Measurements from ENCODE around the gene CCDC91. TPM values are rescaled to one million over a fixed set of nuclear protein-coding genes. Genes with fewer than 3 reads are reported as not detected.
"Not testable (repeated sequence)": the region's sequence is repeated elsewhere in the genome, so short reads cannot be mapped to it uniquely, and the experiment has no call there.

CCDC91 gene
- total RNA-seq, 2 donors from 2014 or later, result 17.6 to 20.2 TPM

DNA sequence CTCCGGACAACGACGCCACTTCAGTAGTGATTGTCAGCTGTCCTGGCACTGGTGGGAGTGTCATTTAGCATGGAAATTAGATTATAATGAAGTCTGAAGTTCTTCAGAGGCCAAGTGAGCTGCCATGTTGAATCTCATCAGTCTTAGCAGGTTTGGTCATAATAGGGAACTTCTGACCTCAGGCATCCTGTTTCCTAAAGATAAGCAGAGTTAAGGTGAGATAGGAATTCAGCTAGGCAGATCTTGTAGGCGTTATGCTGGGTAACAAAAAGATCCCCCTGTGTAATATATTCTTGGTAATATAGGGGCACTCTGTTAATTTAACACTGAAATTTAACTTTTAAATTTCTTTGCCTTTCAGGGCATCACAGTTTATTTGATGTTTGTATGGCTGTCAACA lies 137.5 kb downstream of the CCDC91 start:
- Mint-ChIP-seq H3K27me3 (ENCODE audit: low read depth) (no peaks in the 10 kb centered on the region), H3K36me3 (ENCODE audit: insufficient read depth in 2 of 2) (peaks cover 0 to 8% of the 10 kb centered on the region in 2 donors), H3K27ac (no peak overlapping the region), H3K9me3 (peaks cover 2 to 4% of the 10 kb centered on the region in 2 donors), H3K4me3 (no peak overlapping the region), H3K4me1 (ENCODE audit: low read depth) (no peaks in the 10 kb centered on the region)
- no peak for ATAC-seq (replicated peaks in 1 of 2)
- DNase-seq, result no peak

DNA sequence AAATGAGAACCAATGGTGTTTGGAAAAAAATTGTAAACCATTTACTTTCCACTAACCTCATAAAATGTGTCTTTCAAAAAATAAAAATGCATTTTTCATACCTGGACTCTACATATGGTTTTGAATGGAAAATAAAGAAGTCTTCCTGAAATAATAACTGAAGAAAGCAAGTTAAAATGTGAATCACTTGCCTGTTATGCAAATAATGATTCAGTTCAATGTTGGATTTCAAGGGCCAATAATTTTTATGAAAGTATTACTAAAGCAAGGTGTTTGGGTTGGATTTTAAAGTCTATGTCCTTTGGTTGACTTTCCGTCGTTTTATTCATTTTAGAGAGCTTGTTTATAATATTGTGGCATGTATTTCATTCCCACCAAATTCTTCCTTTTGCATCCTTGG lies 138.7 kb downstream of the CCDC91 start:
- peaks cover 2 to 4% of the 10 kb centered on the region in 2 donors for H3K9me3 Mint-ChIP-seq
- DNase-seq (no peak), ATAC-seq (replicated peaks in 1 of 2) (no peak)
- peaks cover 0 to 8% of the 10 kb centered on the region in 2 donors for H3K36me3 Mint-ChIP-seq (ENCODE audit: insufficient read depth in 2 of 2)
- H3K27me3 Mint-ChIP-seq (ENCODE audit: low read depth), result no peaks in the 10 kb centered on the region
- H3K4me1 Mint-ChIP-seq (ENCODE audit: low read depth), result no peaks in the 10 kb centered on the region
- H3K27ac Mint-ChIP-seq, result no peak overlapping the region
- H3K4me3 Mint-ChIP-seq, result no peak overlapping the region

DNA sequence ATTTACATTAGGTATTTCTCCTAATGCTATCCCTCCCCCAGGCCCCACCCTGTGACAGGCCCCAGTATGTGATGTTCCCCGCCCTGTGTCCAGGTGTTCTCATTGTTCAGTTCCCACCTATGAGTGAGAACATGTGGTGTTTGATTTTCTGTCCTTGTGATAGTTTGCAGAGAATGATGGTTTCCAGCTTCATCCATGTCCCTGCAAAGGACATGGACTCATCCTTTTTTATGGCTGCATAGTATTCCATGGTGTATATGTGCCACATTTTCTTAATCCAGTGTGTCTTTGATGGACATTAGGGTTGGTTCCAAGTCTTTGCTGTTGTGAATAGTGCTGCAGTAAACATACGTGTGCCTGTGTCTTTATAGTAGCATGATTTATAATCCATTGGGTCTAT lies 139.5 kb downstream of the CCDC91 start:
- H3K27ac Mint-ChIP-seq; H3K27me3 Mint-ChIP-seq (ENCODE audit: low read depth); H3K4me1 Mint-ChIP-seq (ENCODE audit: low read depth); H3K4me3 Mint-ChIP-seq; DNase-seq; ATAC-seq (replicated peaks in 1 of 2); H3K9me3 Mint-ChIP-seq; H3K36me3 Mint-ChIP-seq (ENCODE audit: insufficient read depth in 2 of 2): not testable (repeated sequence)

GRCh38 chr12:28330232-28330631 lies 140.0 kb downstream of the CCDC91 start:
- not testable (repeated sequence) for H3K36me3 Mint-ChIP-seq (ENCODE audit: insufficient read depth in 2 of 2); H3K27ac Mint-ChIP-seq; H3K9me3 Mint-ChIP-seq; H3K27me3 Mint-ChIP-seq (ENCODE audit: low read depth); ATAC-seq (replicated peaks in 1 of 2); H3K4me1 Mint-ChIP-seq (ENCODE audit: low read depth); H3K4me3 Mint-ChIP-seq; DNase-seq

GRCh38 chr12:28331130-28331529 lies 140.9 kb downstream of the CCDC91 start:
- Mint-ChIP-seq H3K27me3 (ENCODE audit: low read depth) (no peaks in the 10 kb centered on the region), H3K9me3 (peaks cover 2 to 4% of the 10 kb centered on the region in 2 donors), H3K27ac (no peak overlapping the region), H3K4me3 (no peak overlapping the region), H3K36me3 (ENCODE audit: insufficient read depth in 2 of 2) (peaks cover 0 to 8% of the 10 kb centered on the region in 2 donors), H3K4me1 (ENCODE audit: low read depth) (peaks cover 1% of the 10 kb centered on the region)
- ATAC-seq (replicated peaks in 1 of 2), result no peak
- DNase-seq, result no peak

GRCh38 chr12:28340261-28341045 lies 150.2 kb downstream of the CCDC91 start:
- no peak overlapping the region for H3K27ac Mint-ChIP-seq
- peaks cover 0 to 3% of the 10 kb centered on the region in 2 donors for H3K9me3 Mint-ChIP-seq
- peaks cover 0 to 4% of the 10 kb centered on the region in 2 donors for H3K36me3 Mint-ChIP-seq (ENCODE audit: insufficient read depth in 2 of 2)
- ATAC-seq (replicated peaks in 1 of 2), result peak in 1 of 2 donors; percentile 28
- no peak overlapping the region for H3K4me3 Mint-ChIP-seq
- no peak for DNase-seq
- H3K27me3 Mint-ChIP-seq (ENCODE audit: low read depth), result no peaks in the 10 kb centered on the region
- peaks cover 14% of the 10 kb centered on the region for H3K4me1 Mint-ChIP-seq (ENCODE audit: low read depth)

GRCh38 chr12:28343713-28344112 lies 153.5 kb downstream of the CCDC91 start:
- peaks cover 0 to 3% of the 10 kb centered on the region in 2 donors for H3K9me3 Mint-ChIP-seq
- no peaks in the 10 kb centered on the region for H3K27me3 Mint-ChIP-seq (ENCODE audit: low read depth)
- H3K4me3 Mint-ChIP-seq, result no peak overlapping the region
- no peak overlapping the region for H3K27ac Mint-ChIP-seq
- DNase-seq, result no peak
- peaks cover 0 to 8% of the 10 kb centered on the region in 2 donors for H3K36me3 Mint-ChIP-seq (ENCODE audit: insufficient read depth in 2 of 2)
- ATAC-seq (replicated peaks in 1 of 2), result no peak
- H3K4me1 Mint-ChIP-seq (ENCODE audit: low read depth), result peaks cover 8% of the 10 kb centered on the region

DNA sequence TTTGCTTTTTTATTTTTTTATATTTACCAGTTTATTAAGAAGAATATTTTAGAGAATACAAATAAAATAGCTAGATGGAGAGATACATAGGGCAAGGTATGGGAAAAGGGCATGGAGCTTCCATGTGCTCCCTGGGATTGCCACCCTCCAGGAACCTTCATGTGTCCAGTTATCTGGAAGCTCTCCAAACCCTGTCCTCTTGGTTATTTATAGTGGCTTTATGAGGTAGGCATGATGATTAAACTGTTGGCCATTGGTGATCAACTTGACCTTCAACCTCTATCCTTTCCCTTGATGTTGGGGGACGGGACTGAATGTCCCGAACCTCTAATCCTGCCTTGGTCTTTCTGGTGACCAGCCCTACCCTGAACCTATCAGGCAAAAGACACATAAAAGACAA lies 156.3 kb downstream of the CCDC91 start:
- Mint-ChIP-seq H3K4me3 (no peak overlapping the region), H3K9me3 (peaks cover 0 to 3% of the 10 kb centered on the region in 2 donors), H3K36me3 (ENCODE audit: insufficient read depth in 2 of 2) (peaks cover 0 to 9% of the 10 kb centered on the region in 2 donors), H3K4me1 (ENCODE audit: low read depth) (peaks cover 7% of the 10 kb centered on the region), H3K27ac (no peak overlapping the region), H3K27me3 (ENCODE audit: low read depth) (no peaks in the 10 kb centered on the region)
- ATAC-seq (replicated peaks in 1 of 2) (no peak), DNase-seq (no peak)

DNA sequence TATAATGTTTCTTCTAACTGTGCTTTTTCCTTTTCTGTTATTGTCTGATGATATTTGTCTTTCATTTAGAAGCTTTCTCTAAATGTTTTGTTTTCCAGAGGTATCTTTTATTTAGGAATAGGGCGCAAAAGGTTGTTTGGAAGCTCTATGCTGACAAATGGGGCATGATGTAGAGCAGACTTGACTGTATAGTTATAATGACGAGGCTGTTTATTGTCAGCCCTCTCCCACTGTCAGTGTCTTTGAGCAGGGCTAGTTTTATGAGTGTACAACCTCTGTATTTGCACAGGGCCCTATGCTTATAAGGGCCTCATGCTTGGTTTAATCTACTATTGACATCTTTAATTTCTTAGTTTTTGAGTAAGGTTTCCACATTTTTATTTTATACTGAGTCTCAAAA lies 158.9 kb downstream of the CCDC91 start:
- no peak overlapping the region for H3K4me3 Mint-ChIP-seq

DNA sequence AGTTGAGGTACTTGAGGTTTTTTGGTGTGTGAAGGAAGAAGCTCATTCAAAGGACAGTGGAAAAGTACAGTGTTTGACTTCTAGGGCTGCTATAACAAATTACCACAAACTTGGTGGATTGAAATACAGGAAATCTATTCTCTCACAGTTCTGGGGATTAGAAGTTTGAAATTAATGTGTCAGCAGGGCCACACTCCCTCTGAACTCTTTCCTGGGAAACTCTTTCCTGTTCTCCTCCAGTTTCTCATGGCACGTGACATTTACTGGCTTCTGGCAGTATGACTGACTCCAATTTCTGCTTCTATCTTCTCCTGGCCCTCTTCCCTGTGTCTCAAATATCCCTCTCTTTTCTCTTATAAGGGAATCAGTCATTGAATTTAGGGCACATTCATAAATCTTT lies 160.2 kb downstream of the CCDC91 start:
- H3K4me3 Mint-ChIP-seq, result no peak overlapping the region
- H3K9me3 Mint-ChIP-seq, result peaks cover 0 to 2% of the 10 kb centered on the region in 2 donors
- DNase-seq, result no peak
- H3K27ac Mint-ChIP-seq, result no peak overlapping the region
- H3K36me3 Mint-ChIP-seq (ENCODE audit: insufficient read depth in 2 of 2), result peaks cover 4 to 16% of the 10 kb centered on the region in 2 donors
- ATAC-seq (replicated peaks in 1 of 2), result no peak
- peaks cover 7% of the 10 kb centered on the region for H3K4me1 Mint-ChIP-seq (ENCODE audit: low read depth)
- H3K27me3 Mint-ChIP-seq (ENCODE audit: low read depth), result no peaks in the 10 kb centered on the region

More for the DNA sequence above, 158.9 kb downstream of the CCDC91 start:
- H3K27ac Mint-ChIP-seq, result no peak overlapping the region
- no peaks in the 10 kb centered on the region for H3K27me3 Mint-ChIP-seq (ENCODE audit: low read depth)
- peaks cover 4 to 14% of the 10 kb centered on the region in 2 donors for H3K36me3 Mint-ChIP-seq (ENCODE audit: insufficient read depth in 2 of 2)
- H3K4me1 Mint-ChIP-seq (ENCODE audit: low read depth), result peaks cover 7% of the 10 kb centered on the region
- DNase-seq (no peak), ATAC-seq (replicated peaks in 1 of 2) (no peak)
- H3K9me3 Mint-ChIP-seq, result no peaks in the 10 kb centered on the region

- no peak overlapping the region for H3K27ac Mint-ChIP-seq
- peaks cover 4 to 16% of the 10 kb centered on the region in 2 donors for H3K36me3 Mint-ChIP-seq (ENCODE audit: insufficient read depth in 2 of 2)
- H3K9me3 Mint-ChIP-seq, result peaks cover 0 to 2% of the 10 kb centered on the region in 2 donors
- H3K27me3 Mint-ChIP-seq (ENCODE audit: low read depth), result no peaks in the 10 kb centered on the region
- no peak for ATAC-seq (replicated peaks in 1 of 2)
- H3K4me3 Mint-ChIP-seq, result no peak overlapping the region
- peaks cover 7% of the 10 kb centered on the region for H3K4me1 Mint-ChIP-seq (ENCODE audit: low read depth)
- no peak for DNase-seq
Measured at GRCh38 chr12:28351414-28351813, 161.2 kb downstream of the CCDC91 start.

DNA sequence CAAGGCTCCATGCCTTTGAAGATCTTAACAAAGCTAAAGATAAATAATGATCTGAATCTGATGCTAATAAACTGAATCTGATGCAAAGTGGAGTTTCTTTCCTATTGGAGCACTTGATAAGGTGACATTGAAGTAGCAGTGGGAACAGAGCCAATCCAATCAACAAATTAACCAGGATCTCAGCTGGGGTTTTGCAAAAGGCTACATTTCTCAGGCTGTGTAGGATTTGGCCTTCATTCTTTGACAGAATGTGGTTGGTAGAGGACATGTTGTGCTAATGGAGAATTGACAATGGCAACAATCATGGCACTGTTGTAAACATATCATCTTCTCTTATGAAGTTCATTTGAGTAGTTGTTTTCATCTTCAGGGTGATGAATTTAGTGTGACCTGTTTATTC lies 164.9 kb downstream of the CCDC91 start:
- ATAC-seq (replicated peaks in 1 of 2) (no peak), DNase-seq (no peak)
- Mint-ChIP-seq H3K9me3 (peaks cover 0 to 2% of the 10 kb centered on the region in 2 donors), H3K36me3 (ENCODE audit: insufficient read depth in 2 of 2) (peaks cover 4 to 8% of the 10 kb centered on the region in 2 donors), H3K27me3 (ENCODE audit: low read depth) (no peaks in the 10 kb centered on the region), H3K27ac (no peak overlapping the region), H3K4me1 (ENCODE audit: low read depth) (peaks cover 7% of the 10 kb centered on the region), H3K4me3 (no peak overlapping the region)

DNA sequence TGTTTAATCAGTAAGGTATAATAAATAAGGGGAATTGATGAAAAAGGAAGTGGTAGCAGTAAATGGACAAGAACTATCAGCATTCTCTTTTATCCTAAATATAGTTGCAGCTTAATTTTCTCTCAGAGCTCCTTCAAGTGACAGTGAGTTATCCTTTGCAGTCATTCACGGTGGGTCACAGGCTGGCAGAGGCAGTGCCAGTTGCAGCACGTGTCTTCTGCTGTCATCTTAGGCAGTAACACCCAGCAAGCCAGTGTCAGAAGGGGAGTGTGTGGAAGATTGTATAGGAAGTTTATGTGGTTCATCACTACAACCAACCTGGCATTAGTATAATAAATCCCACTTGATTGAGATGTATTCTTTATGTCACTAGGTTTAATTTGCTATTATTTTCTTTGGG lies 170.0 kb downstream of the CCDC91 start:
- H3K4me1 Mint-ChIP-seq (ENCODE audit: low read depth), result no peaks in the 10 kb centered on the region
- H3K27ac Mint-ChIP-seq, result peak overlapping the region; percentile 72
- H3K36me3 Mint-ChIP-seq (ENCODE audit: insufficient read depth in 2 of 2), result no peaks in the 10 kb centered on the region
- no peaks in the 10 kb centered on the region for H3K9me3 Mint-ChIP-seq
- no peak for DNase-seq
- no peaks in the 10 kb centered on the region for H3K27me3 Mint-ChIP-seq (ENCODE audit: low read depth)
- H3K4me3 Mint-ChIP-seq, result no peak overlapping the region
- ATAC-seq (replicated peaks in 1 of 2), result no peak

GRCh38 chr12:28367326-28367725 lies 177.1 kb downstream of the CCDC91 start:
- ATAC-seq (replicated peaks in 1 of 2), result no peak
- Mint-ChIP-seq H3K36me3 (ENCODE audit: insufficient read depth in 2 of 2) (peaks cover 36 to 48% of the 10 kb centered on the region in 2 donors), H3K4me1 (ENCODE audit: low read depth) (no peaks in the 10 kb centered on the region), H3K4me3 (no peak overlapping the region), H3K27ac (peak overlapping the region; percentile 46), H3K9me3 (peaks cover 16 to 20% of the 10 kb centered on the region in 2 donors), H3K27me3 (ENCODE audit: low read depth) (no peaks in the 10 kb centered on the region)
- DNase-seq, result no peak

Measured in activated T-cell treated with anti-CD3 and anti-CD28 coated beads, Interleukin-2, amount 50 U/mL, for 72 hours (primary cell).